EL (cell line): ENCODE measurements around the gene SYF2.
"Not testable (repeated sequence)": the region's sequence is repeated elsewhere in the genome, so short reads cannot be mapped to it uniquely, and the experiment has no call there.

Experiments
- DNase-seq: peaks from one replicate; pipeline ENCODE4 v3.0.0-alpha.2; 2016

The SYF2 gene

DNA sequence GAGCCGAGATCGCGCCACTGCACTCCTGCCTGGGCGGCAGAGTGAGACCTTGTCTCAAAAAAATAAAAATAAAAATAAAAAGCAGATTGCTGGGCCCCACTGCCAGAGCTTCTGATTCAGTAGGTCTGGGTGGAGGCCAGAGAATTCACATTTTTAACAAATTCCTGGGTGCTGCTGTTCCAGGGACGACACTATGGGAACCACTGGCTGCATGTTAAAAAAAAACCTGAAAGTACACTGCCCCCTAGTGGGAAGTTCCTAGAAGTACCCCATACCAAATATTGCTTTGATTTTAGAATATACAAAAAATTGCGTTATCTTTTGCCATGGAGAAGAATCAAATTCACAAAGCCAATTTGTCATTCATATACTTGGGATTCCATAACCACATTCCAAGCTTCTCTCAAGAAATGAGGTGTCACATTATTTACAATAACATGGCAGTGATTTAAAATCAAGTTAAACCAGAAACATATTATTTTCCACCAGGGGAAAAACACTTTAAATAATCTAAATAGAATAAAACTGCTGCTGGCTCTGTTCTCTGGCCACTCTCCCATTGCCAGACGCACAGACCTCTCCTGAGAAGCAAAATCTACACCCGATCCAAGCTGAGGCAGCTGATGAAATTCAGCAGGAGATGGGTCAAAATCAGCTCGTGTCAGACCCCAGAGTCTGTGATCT, 27.4 kb downstream of the SYF2 start:
- DNase-seq, result peak; percentile 73

DNA sequence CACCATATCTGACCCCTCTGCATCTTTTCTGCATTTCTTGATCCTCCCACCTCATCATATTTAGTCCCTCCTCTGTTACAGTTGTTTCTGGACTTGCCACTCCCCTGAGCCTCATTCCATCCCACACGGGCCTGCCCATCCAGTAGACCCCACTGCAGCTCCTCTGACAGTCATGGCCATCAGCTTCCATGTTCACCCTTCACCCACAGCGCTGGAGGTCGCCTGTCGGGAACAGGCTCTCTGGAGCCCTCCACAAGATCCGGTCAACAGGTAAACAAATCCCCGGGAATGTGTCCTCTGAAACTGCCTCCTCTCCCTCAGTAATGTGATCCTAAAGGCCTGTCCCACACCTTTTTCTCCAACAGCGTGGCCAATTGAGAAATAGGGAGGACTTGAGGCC, 31.3 kb downstream of the SYF2 start:
- no peak for DNase-seq

DNA sequence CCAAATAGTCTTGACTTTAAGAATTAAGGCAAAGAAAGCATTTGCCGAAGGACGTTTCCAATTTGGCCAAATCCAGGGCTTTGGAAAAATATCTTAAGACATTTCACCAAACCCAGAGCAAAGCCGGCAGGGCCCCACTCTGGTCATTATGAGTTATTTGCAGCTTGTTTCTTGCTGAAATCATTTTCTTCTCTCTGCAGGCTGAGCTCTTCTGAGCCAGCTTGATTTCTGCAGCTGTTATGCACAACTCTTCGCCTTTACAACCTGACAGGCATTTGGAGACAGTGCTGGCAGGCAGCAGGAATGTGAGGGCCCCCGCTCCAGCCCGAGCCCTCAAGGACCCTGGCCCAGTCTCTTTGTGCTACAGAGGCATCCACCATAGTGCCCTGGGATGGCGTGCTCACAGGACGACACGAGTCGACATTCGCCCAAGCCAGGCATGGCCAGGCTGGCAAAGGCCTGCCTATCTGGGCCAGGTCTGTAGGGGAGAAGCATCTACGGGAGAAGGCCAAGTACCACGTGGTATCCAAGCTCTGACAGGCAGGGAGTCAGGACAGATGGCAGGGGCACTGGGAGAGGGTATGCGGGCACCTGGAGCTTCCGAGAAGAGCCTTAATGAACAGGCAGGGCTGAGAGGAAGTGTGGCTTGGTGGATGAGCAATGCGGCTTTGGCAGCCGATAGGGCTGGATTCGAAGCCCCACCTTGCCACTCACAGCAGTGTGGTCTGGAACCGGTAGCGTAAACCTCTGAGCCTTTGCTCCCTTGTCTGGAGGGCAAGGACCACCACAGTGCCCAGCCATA, 32.3 kb downstream of the SYF2 start:
- DNase-seq, result no peak

DNA sequence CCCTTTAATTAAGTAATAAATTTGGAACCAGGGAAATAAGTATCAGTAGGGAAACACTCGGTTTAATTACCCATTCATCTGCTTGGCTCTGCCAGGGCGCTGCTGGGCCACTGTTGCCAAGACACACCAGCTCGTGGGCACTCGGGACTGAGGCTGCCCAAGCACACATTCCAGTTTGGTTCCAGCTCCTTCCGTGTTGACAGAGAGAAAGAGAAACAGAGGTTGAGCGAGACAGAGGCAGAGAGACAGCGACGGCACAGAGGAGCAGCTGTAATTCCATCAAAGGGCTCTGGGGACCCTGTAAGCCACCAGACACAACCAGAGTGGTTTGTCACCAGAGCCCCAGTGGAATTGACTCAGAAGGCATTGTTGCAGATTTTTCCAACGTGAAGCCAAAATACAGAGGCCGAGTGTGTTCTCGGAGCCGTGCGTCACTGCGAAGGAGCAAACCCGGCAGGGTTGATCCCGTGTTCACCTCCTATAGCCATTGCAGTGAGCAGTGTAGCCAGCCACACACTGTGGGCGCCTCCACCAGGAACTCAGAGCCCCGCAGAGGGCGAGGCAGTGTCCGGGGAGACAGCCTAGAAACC, 33.5 kb downstream of the SYF2 start:
- no peak for DNase-seq

DNA sequence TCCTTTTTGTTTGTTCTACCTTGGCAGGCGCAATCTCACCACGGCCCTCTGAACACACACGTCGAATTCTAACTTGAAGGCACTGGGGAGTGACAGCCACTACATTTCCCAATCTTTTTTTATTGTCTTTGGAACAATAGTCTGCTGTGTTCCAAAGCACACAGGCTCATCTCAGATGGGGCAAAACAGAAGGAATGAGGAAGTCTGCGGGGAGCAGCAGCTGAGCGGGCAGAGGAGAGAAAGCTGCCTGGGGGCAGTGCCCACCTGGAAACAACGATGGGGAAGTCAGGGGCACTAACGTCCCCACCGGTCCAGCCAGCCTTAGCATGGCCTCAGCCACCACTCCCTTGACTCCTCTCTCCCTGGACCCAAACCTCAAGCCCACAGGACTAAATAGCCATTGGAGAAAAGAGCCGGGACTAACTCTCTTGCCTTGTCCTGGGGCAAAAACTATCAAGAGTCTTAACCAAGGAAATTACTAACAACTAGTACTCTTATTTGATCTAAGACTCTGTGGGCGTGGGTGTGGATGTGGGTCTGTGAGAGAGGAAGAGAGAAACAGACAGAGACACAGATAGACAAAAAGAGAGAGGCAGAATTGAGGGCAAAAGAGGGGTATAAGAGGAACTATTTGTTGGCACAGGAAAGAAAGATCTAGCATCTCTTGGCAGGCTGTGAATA, 34.2 kb downstream of the SYF2 start:
- DNase-seq, result no peak

DNA sequence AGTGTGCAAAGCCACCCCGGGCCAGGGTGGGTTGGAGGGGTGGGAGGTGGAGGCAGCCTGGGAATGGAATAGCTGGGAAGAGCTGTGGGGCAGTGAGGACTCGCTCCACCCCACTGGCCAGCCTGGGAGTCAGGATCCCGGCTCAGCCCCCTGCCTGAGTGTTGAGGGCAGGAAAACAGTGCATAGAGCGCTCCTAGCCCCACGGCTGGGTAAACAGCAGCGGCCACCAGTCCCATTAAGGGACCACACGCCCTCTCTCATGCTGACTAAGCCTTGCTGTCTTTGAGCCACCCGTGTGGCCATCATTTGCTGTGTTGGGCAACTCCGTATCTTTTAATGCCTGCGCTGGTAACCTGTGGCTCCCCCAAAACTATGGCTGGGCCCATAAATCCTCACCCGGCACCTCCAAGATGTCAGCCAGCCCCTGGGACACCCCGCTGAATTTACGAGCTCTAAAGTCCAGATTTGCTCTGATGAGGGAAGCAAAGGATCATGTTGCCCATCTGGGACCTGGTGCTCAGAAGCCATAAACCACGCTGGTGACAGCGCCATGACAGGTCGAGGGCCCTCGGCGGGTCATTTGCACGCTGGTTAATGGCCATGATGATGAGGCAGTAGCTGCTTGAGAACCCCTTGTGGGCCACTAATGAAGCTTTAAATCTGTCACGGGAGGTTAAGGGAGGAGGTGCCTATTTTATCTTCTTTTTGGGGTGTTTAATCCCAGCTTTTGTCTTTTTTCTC, 34.9 kb downstream of the SYF2 start:
- no peak for DNase-seq

DNA sequence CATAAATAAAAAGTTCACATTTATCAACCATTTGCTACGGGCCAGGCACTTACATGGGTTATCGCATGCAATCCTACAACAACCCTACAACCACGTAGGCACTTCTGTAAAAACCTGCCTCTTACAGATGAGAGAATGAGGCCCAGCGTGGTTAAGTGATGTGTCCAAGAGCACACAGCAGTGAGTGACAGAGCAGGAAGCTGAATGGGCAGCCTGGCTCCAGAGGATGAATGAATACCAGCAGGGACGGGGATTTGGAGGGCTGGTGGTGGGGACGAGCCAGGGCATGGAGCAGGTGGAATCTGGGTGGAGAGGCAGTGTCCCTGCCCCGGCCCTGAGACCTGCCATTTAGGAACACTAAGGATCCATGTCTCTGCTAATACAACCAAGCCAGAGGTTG, 35.5 kb downstream of the SYF2 start:
- DNase-seq, result no peak

DNA sequence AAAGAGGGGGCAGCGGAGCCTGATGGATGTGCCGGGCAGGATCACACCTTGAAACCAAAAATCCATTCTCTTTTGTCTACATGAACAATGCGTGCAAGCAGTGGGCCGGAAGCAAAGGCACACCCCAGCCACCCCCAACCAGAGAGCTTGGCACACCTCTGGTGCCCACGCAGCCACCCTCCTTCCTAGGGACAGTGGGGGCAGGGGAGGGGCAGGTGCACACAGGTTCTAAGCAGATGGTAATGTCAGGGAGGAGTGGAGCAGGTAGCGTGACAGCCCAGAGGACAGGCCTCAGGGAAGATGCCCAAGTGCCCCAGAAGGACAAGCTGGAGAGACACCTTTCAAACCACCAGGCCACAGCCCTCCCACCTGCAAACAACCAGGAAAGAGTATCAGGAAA, 36.5 kb downstream of the SYF2 start:
- DNase-seq, result no peak

DNA sequence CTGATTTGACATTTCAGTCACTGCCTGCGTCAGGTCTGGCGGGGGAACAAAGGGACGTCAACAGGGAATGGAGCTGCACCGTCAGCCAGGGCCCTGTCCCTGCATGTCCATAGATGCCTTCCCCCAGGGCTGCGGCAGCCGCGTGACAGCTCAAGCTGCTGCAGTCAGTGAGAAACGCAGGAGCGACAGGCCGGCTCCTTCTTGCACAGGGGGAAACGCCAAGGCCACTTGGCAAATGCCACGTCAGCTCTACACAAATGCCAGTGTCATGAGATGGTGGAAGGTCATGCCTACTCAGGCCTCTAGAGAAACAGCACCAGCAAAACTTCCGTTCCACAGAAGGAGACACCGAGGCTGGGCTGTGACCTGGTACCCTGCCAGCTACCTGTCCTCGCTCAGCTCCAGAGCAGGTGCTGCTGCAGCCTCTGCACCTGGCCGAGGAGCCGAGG, 37.7 kb downstream of the SYF2 start:
- no peak for DNase-seq

DNA sequence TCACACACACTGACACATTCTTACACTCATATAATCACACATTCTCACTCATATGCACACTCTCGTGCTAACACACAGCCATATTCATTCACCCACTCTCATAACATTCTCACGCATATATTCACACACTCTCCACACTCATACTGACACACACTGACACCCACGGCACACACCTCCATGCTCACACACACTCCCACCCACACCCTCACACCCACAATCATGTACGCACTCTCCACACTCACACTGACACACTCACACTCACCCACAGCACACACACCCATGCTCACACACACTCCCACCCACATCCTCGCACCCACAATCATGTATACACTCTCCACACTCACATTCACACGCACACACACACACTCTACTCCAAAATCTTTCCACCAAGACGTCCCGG, 38.2 kb downstream of the SYF2 start:
- no peak for DNase-seq

DNA sequence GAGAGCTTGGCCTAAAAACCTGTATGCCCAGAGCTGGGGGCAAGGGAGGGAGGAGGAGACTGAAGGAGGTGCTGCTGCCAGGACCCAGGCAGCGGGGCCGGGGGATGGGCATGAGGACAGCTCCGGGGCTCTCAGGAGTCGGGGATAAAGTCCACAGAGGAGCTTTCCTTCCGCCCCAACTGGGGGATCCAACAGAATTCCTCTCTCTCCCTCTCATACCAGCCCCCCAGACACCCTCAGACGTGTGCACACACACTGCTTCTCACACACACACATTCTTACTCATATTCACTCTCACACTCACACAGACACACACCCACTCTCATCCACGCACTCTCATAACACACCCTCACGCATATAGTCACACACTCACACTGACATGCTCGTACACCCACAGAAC, 39.1 kb downstream of the SYF2 start:
- no peak for DNase-seq

DNA sequence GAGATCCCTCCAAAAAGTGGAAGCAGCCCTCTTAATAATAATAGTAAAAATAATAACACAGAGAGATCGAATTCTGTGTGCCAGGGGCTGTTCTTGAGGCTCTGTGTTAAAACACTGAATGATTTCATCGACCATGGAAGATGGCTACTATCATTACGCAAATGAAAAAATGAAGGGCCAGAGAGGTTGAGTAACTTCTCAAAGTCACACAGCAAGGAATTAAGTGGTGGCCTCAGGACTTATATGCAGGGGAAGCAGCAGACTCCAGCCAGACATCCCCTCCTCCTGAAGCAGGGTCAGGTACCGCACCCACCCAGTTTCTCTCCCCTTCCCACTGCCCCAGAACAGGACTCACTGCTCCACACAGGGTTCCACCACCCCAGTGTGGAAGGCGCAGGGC, 40.1 kb downstream of the SYF2 start:
- no peak for DNase-seq

DNA sequence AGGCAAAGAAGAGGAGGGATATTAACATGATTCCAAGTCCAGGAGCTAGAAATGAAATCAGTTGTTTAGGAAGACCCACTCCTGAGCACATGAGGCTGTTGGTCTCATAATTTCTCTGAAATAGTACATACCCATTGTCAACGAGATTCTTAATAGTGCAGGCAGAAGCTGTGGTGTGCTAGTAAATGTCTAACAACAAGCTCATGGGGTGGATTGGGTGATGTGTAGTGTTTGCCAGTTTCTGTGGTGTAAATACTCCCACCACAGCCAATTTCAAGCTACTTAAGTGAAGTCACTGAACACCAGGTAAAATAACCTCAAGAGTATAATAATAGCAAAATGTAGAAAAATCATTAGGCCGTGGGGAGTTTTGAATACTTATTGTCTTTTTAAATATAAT, 42.0 kb downstream of the SYF2 start:
- no peak for DNase-seq

DNA sequence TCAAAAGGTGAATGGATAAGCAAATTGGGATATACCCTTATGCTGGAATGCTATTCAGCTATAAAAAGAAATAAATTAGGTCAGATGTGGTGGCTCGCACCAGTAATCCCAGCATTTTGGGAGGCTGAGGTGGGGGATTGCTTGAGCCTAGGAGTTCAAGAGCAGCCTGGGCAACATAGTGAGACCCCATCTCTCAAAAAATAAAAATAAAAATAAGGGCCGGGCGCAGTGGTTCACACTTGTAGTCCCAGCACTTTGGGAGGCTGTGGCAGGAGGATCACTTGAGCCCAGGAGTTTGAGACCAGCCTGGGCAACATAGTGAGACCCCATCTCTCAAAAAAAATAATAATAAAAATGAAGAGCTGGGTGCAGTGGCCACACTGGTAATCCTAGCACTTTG, 44.4 kb downstream of the SYF2 start:
- not testable (repeated sequence) for DNase-seq

DNA sequence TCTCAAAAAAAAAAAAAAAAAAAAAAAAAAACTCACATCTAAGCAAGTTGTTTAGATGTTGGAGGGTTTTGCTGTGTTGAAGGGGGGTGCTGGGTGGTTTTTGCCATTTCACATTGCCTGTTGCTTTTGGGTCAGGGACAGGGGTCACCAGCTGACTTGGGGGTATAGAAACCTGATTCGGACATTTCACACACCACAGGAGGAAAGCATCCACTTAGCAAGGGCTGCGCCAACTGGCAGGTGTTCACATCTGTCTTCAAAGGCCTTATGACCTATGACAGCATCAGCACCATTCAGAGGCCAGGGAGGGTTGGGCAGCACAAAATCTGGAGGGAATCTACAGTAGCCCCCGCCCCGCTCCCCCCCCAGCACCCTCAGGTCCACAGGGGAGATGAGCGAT, 45.2 kb downstream of the SYF2 start:
- DNase-seq, result no peak

DNA sequence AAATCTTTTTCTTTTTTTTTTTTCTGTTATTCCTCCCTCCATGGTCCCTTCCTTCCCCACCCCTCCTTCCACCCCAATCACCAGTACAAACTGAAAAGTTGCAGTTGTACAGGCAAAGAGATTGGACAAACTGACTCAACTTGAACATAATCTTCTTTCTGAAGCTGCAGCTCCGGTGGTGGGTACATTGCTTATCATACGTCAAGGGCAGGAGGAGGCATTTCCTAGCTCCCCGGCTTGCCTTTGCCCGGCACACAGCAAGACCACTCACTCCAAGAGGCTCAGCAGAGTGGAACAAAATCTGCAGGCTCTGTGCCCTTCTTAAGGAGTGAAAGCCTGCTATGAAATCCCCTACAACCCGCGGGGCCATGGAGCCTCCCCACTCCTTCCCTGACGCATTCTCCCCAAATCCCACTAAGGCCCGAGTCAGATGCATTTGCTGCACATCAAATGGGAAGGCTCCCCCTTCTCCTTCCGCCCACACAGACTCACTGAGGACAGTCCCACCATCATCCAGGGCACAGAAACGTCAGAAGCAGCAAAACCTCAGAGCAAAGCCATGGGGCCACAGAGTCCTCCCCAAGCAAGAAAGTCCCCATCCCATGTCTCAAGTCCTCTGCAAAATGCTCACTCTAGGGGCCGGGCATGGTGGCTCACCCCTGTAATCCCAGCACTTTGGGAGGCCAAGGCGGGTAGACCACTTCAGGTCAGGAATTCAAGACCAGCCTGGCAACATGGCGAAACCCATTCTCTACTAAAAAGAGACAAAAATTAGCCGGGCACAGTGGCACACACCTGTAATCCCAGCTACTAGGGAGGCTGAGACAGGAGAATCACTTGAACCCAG, 45.9 kb downstream of the SYF2 start:
- no peak for DNase-seq

DNA sequence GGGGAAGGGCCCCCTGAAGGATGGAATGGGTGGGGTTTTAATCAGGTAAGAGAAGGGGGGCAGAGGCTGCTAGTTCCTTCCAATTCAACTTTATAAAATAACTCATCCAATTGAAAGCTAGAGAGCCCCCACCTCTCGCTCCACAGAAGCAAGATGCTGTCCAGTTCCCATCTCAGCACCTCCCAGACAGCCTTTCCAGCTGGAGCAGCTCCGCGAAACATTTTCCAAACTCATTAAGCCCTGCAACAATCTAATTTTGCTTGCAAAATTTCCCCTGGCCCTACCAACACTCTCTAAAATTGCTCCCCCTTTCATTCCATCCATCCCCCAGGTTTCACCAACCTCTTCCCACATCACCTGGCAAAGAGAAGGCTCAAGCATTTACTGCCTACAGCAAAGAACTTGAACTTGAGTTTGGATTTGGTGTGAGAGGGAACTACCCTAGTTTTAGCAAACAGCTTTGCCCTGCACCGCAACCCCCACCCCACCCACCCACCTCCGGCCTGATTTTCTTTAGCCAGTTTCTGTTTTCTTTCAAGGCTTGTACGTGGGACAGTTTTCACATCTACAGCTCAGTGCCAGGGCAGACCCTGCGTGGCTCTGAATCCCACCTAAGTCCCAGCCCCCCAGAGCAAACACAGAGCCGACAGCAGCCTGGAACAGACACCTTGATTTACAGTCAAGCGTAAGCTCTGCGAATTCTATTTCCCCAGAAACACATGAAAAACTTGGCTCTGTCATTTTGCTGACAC, 46.7 kb downstream of the SYF2 start:
- DNase-seq, result no peak

DNA sequence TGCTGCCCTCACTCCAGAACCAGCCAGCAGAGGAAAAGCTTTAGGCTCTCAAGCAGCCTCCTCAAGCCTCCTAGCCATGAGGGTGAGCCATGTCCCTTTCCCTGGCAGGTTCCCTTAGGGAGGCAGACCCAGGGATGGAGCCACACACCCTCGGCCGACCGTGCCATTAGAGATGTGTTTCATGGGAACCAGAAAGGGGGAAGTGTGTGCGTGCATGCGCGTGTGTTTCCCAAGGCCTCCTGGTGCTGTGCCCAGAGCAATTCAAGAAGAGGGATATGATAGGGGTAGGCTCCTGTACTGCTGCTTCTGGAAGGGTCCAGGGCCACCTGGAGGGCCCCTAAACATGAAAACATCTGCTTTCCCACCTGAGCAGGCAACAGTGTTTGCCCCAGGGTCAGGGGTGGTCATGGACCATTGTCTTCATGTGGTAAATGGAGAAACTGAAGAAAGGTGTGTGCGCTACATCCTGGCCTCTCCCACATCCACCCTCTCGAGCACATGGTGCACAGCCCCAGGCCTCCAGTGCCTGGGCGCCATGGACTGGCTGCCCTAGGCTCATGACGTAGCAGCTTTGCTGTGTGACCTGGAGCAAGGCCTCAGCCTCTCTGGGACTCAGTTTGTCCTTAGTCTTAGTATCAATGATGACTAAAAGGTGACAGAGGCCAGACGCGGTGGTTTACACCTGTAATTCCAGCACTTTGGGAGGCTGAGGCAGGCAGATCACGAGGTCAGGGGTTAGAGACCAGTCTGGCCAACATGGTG, 48.1 kb downstream of the SYF2 start:
- no peak for DNase-seq

DNA sequence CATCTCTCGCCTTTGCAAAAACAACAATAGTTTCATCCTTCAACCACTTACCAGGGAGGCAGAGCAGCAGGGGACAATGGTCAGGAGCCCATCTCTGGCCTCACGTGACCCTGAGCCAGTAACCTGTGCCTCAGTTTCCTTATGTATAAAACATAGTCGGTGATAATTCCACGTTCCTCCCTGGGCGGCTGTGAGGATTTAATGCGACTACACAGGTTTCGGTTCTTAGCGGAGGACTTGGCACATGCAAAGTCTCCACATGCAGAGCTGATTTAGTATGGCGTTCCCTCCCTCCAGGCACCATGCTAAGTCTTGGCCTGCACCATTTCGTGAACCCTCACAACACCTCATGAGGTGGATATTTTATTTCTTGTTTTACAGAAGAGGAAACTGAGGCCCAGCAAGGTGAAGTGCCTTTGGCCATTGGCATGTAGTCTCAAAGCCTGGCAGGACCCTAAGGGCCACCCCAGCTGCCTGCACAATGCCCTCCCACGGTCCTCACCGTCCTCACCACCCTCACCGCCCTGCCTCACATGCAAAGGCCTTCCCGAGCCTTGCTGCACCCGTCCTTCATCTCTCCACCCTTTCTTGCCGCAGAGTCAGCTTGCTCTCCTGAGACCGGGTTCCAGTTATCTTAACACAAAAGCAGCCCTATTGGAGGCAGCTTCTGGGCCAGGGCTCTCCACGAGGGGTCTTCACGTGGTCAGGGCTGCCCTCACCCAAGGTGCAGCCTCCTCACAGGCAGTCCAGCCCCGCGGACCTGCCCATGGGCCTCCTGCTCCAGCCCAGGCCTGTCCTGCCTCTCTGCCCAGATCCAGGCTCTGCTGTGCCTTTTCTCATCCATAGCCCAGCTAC, 48.9 kb downstream of the SYF2 start:
- DNase-seq, result no peak
